Fibroblast of peridontal ligament (primary cell): Measurements from ENCODE around the gene ELAC1.

Source experiments
- DNase-seq: peaks from one replicate; pipeline ENCODE4 v3.0.0-alpha.2; 2010; ENCODE audit errors: extremely low read depth

Gene ELAC1

GRCh38 chr18:51017140-51017879 lies 49.5 kb downstream of the ELAC1 start:
- peak; percentile 64 for DNase-seq

- no peak for DNase-seq
Observed at GRCh38 chr18:51020536-51020935, 52.7 kb downstream of the ELAC1 start.

GRCh38 chr18:51021226-51021965 lies 53.6 kb downstream of the ELAC1 start:
- no peak for DNase-seq

- DNase-seq, result no peak
Observed at GRCh38 chr18:51025512-51025911, 57.7 kb downstream of the ELAC1 start.

- peak; percentile 55 for DNase-seq
Observed at GRCh38 chr18:51028201-51028805, 60.5 kb downstream of the ELAC1 start.

- no peak for DNase-seq
Observed at GRCh38 chr18:51029378-51029693, 61.5 kb downstream of the ELAC1 start.

- peak; percentile 96 for DNase-seq
Observed at GRCh38 chr18:51029694-51030536, 62.1 kb downstream of the ELAC1 start, which contains the start of gene SMAD4. TSS of gene SMAD4 (plus strand) at chr18:51030213. CDS start at chr18:51047047, 16,834 bp downstream.

GRCh38 chr18:51030537-51031258 lies 62.9 kb downstream of the ELAC1 start:
- peak; percentile 15 for DNase-seq

GRCh38 chr18:51032193-51032592 lies 64.4 kb downstream of the ELAC1 start:
- no peak for DNase-seq

- DNase-seq, result no peak
Observed at GRCh38 chr18:51037230-51037629, 69.4 kb downstream of the ELAC1 start.
